Ovary (tissue), 9 donors: ENCODE data around the gene RAF1. TPM values are rescaled to one million over a fixed set of nuclear protein-coding genes. Genes with fewer than 3 reads are reported as not detected.
"Not testable (repeated sequence)": the region's sequence is repeated elsewhere in the genome, so short reads cannot be mapped to it uniquely, and the experiment has no call there.

Experiments
- DNase-seq, 5 donors: peaks; one replicate each; pipeline ENCODE4 v3.0.0-alpha.2; 2019 to 2020
- H3K27ac ChIP-seq, 2 donors: fragments of 200-600 bp; one replicate each; pipeline versions ENCODE4 v1.5.1 to v1.8.0; 2019 to 2022
- H3K27me3 ChIP-seq: fragments of 200-600 bp; one replicate; pipeline ENCODE4 v1.8.0; 2022
- H3K36me3 ChIP-seq: fragments of 200-600 bp; sonication (generic); one replicate; pipeline ENCODE4 v1.5.1; 2019
- H3K4me1 ChIP-seq: one replicate; pipeline ENCODE4 v1.8.1; 2013; ENCODE audit warnings: mild to moderate bottlenecking, moderate library complexity; ENCODE audit not compliant: insufficient read depth
- H3K4me3 ChIP-seq: fragments of 200-600 bp; sonication (generic); one replicate; pipeline ENCODE4 v1.5.1; 2017
- H3K9me3 ChIP-seq, 2 donors: fragments of 200-600 bp in 1 of 2; sonication (generic) in 1 of 2; one replicate each; pipeline versions ENCODE4 v1.5.1 to v1.8.1; 2013 to 2019; ENCODE audit warnings: mild to moderate bottlenecking in 1 of 2, moderate library complexity in 1 of 2
- CTCF ChIP-seq, 3 donors: fragments of 450-650 bp in 2 of 3; fragments of 200-600 bp in 1 of 3; IDR thresholded peaks; one replicate each; pipeline versions ENCODE4 v1.5.1 to v1.8.0; 2016 to 2022; ENCODE audit warnings: antibody characterized with exemption in 3 of 3, mild to moderate bottlenecking in 1 of 3
- EP300 ChIP-seq: sonication (generic); formaldehyde crosslinking; IDR thresholded peaks from one replicate; pipeline ENCODE4 v1.6.1; 2017; ENCODE audit warnings: antibody characterized with exemption
- POLR2A ChIP-seq: fragments of 450-650 bp; IDR thresholded peaks from one replicate; pipeline ENCODE4 v1.6.1; 2017; ENCODE audit warnings: antibody characterized with exemption, mild to moderate bottlenecking, moderate library complexity
- WGBS, 3 donors: extraction: QIAGEN DNeasy Blood & Tissue Kit in 1 of 3; methylation state at CpG; one replicate each; pipeline versions ENCODE4 v1.1.5 to v1.1.7; 2013 to 2017; 5-methylcytosine and 5-hydroxymethylcytosine counted together
- intact Hi-C, 4 donors: fragments of 100-400 bp; cut with DNase I; formaldehyde crosslinking; loops; one replicate each; pipeline versions ENCODE4 v1.11.0 to v1.15.1; 2022 to 2023
- polyA plus RNA-seq, 2 donors: library from polyadenylated mRNA; stranded (reverse); fragments of 200-250 nt in 1 of 2; fragments of 350-450 nt in 1 of 2; fragmentation: Illumina TruSeq in 1 of 2; extraction: RNeasy Lipid Tissue Mini Kit (QIAGEN cat#74804) in 1 of 2; gene quantifications; one replicate each; pipeline ENCODE4 v1.2.3, GENCODE V29; 2013 to 2014
- total RNA-seq, 7 donors: library from RNA; depleted of rRNA in 2 of 7; stranded (reverse); fragments of >200 nt in 2 of 7; fragmentation: NEBNext Ultra II Directional in 3 of 7; extraction: Animal tissue kit (Norgen Biotek cat#: 25700) in 3 of 7; gene quantifications; one replicate each; pipeline versions ENCODE4 v1.1.0 to v1.2.4, GENCODE V29; 2016 to 2023
- donor health status: DM: no; HTN: no; CAD: no; lungs with moderate emphysema.
- donor health status: DM: no; HTN: no; CAD: no.
- donor health status: Bipolar disorder and iron deficiency.
- donor health status: DM: yes; HTN: yes; CAD: no.
- donor health status: DM: no; HTN: no; CAD: no.
- donor health status: DM: yes; HTN: yes; CAD: no.

RAF1 gene
- total and polyA plus RNA-seq, 9 donors, result 62.1 to 106 (median 78.8) TPM

DNA sequence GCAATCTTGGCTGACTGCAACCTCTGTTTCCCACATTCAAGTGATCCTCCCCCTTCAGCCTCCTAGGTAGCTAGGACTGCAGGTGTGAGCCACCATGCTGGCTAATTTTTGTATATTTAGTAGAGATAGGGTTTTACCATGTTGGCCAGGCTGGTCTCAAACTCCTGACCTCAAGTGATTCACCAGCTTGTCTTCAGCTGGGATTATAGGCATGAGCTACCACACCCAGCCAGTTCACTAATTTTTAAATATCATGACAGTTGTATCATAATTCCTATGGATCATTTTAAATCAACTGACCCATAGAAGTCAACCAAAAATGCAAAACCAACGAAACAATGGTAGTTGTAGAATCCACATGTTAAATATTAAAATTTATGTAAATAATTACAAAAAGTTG is 35.1 kb downstream of the RAF1 start:
- H3K27me3 ChIP-seq, result no peaks in the 10 kb centered on the region
- H3K36me3 ChIP-seq, result no peaks in the 10 kb centered on the region
- no peak for TF ChIP-seq EP300
- no peak for TF ChIP-seq CTCF (IDR thresholded peaks at IDR 0.05)
- no peak for TF ChIP-seq POLR2A
- intact Hi-C loops, result no loop called here
- H3K4me1 ChIP-seq, result peaks cover 17% of the 10 kb centered on the region
- WGBS, 3 donors, result 37 to 76% (median 63%) methylated on average over 1 of the region's 1 CpG
- H3K4me3 ChIP-seq, result no peak overlapping the region
- H3K27ac ChIP-seq, result no peak overlapping the region
- no peaks in the 10 kb centered on the region for H3K9me3 ChIP-seq
- no peak for DNase-seq

DNA sequence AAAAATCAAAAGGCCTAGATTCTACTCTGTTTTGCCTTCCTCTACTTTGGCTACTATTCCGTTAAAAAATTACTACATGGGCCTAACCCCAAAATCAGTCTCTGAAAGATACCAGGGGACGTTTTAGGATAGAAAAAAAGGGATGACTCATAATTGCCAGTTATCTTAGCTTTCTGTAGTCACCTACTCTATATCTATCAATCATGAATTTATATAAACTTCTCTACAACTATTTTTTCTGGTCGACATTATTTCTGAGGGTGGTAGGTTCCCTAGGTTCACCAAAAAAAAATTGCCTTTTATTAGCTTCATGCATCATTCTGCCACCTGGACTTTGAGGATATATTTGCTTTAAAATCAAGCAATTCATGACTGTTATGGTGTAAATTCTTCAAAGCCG is 36.5 kb downstream of the RAF1 start:
- no peaks in the 10 kb centered on the region for H3K27me3 ChIP-seq
- H3K4me3 ChIP-seq, result no peak overlapping the region
- intact Hi-C loops, result no loop called here
- DNase-seq, result no peak
- no peak overlapping the region for H3K27ac ChIP-seq
- no peaks in the 10 kb centered on the region for H3K9me3 ChIP-seq
- WGBS, 3 donors, result 55 to 60% (median 57%) methylated on average over 4 of the region's 4 CpGs
- TF ChIP-seq POLR2A (no peak), CTCF (IDR thresholded peaks at IDR 0.05) (no peak), EP300 (no peak)
- peaks cover 14% of the 10 kb centered on the region for H3K4me1 ChIP-seq
- H3K36me3 ChIP-seq, result no peaks in the 10 kb centered on the region

DNA sequence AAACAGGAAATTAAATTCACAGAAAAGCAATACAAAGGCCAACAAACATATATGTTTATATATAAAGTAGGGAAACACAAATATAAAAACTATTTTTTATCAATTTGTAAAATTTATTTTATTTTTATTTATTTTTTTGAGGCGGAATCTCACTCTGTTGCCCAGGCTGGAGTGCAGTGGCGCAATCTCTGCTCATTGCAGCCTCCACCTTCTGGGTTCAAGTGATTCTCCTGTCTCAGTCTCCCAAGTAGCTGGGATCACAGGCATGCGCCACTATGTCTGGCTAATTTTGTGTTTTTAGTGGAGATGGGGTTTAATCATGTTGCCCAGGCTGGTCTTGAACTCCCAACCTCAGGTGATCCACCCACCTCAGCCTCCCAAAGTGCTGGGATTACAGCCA is 39.0 kb downstream of the RAF1 start:
- H3K36me3 ChIP-seq, H3K27ac ChIP-seq, H3K4me1 ChIP-seq, intact Hi-C loops, H3K4me3 ChIP-seq, H3K9me3 ChIP-seq, DNase-seq, H3K27me3 ChIP-seq: not testable (repeated sequence)
- WGBS, 3 donors, result 88 to 97% (median 92%) methylated on average over 3 of the region's 3 CpGs

GRCh38 chr3:12624056-12624455 is 39.9 kb downstream of the RAF1 start:
- peaks cover 4% of the 10 kb centered on the region for H3K4me1 ChIP-seq
- no peaks in the 10 kb centered on the region for H3K27me3 ChIP-seq
- WGBS, 3 donors, result 88 to 92% (median 92%) methylated on average over 5 of the region's 5 CpGs

DNA sequence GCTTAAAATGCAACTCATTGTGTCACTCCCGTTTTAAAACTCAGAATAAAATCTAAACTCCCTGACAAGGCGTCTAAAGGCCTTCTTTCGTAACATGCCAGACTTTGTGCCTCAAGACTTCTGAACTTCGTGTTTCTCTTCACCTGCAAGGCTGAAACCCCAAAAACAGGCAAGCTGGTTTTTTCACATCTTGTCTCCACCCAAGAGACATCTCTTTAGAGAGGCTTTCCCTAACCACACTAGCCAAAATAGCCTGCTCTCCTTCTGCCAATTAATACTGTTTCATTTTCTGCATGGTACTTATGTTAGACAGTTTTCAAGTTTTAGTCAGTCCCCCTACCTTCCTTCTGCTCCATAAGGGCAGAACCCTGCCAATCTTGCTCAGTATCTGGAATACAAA is 41.6 kb downstream of the RAF1 start:
- Histone ChIP-seq H3K4me1 (peaks cover 1% of the 10 kb centered on the region), H3K36me3 (no peaks in the 10 kb centered on the region), H3K4me3 (no peak overlapping the region), H3K9me3 (no peaks in the 10 kb centered on the region), H3K27me3 (no peaks in the 10 kb centered on the region), H3K27ac (no peak overlapping the region)
- DNase-seq, result no peak
- 70 to 77% (median 76%) methylated on average over 4 of the region's 4 CpGs for WGBS, 3 donors
- no peak for TF ChIP-seq EP300
- no peak for TF ChIP-seq POLR2A
- no peak for TF ChIP-seq CTCF (IDR thresholded peaks at IDR 0.05)
- intact Hi-C loops, result no loop called here

More at GRCh38 chr3:12624056-12624455, 39.9 kb downstream of the RAF1 start:
- H3K9me3 ChIP-seq, result no peaks in the 10 kb centered on the region
- no peak overlapping the region for H3K27ac ChIP-seq
- no peak for DNase-seq
- intact Hi-C loops, result no loop called here
- no peaks in the 10 kb centered on the region for H3K36me3 ChIP-seq
- H3K4me3 ChIP-seq, result no peak overlapping the region
- TF ChIP-seq EP300 (no peak), CTCF (IDR thresholded peaks at IDR 0.05) (no peak), POLR2A (no peak)
